Body of pancreas (tissue), 4 donors: ENCODE data around the gene MAP2K5.

Experiments
- POLR2A ChIP-seq, 3 donors: fragments of 450-650 bp; IDR thresholded peaks; one replicate each; pipeline ENCODE4 v1.6.1; 2016; ENCODE audit warnings: antibody characterized with exemption in 3 of 3, mild to moderate bottlenecking in 2 of 3
- TF ChIP-seq, protein P1 (sequence below), 7 experiments: fragments of 450-650 bp in 4 of 7; fragments of 200-600 bp in 3 of 7; sonication (generic) in 3 of 7; IDR thresholded peaks; one replicate each; pipeline ENCODE4 v1.5.1; 2016 to 2019; ENCODE audit warnings: antibody characterized with exemption in 7 of 7

DNA sequence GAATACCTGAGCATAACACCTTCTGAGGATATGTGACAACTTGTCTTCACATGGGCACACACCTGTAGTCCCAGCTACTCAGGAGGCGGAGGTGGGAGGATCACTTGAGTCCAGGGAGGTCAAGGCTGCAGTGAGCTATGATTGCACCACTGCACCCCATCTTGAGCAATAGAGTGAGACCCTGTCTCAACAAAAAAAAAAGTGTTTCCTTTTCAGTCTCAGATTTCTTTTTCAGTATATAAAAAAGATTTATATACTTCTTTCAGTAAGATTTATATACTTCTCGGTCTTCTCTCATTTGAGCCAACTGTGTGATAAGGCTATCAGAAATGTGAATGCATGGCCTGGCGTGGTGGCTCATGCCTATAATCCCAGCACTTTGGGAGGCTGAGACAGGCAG lies 197.9 kb downstream of the MAP2K5 start:
- TF ChIP-seq POLR2A (IDR thresholded peaks at IDR 0.05) = no peak
- TF ChIP-seq, protein P1, sequence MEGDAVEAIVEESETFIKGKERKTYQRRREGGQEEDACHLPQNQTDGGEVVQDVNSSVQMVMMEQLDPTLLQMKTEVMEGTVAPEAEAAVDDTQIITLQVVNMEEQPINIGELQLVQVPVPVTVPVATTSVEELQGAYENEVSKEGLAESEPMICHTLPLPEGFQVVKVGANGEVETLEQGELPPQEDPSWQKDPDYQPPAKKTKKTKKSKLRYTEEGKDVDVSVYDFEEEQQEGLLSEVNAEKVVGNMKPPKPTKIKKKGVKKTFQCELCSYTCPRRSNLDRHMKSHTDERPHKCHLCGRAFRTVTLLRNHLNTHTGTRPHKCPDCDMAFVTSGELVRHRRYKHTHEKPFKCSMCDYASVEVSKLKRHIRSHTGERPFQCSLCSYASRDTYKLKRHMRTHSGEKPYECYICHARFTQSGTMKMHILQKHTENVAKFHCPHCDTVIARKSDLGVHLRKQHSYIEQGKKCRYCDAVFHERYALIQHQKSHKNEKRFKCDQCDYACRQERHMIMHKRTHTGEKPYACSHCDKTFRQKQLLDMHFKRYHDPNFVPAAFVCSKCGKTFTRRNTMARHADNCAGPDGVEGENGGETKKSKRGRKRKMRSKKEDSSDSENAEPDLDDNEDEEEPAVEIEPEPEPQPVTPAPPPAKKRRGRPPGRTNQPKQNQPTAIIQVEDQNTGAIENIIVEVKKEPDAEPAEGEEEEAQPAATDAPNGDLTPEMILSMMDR (IDR thresholded peaks at IDR 0.05) = no peak
